GM20000 (cell line): ENCODE data around the gene HMX3.

Experiments used
- DNase-seq: peaks from one replicate; pipeline ENCODE4 v3.0.0; 2012; ENCODE audit warnings: low spot score
- CTCF ChIP-seq: IDR thresholded peaks from 2 replicates; pipeline ENCODE4 v1.5.1; 2012; ENCODE audit warnings: mild to moderate bottlenecking, control low read depth; ENCODE audit errors: extremely low read depth, missing control alignments

The HMX3 gene

GRCh38 chr10:123156078-123156477, 20.3 kb downstream of the HMX3 start:
- DNase-seq = no peak
- TF ChIP-seq CTCF = no peak

DNA sequence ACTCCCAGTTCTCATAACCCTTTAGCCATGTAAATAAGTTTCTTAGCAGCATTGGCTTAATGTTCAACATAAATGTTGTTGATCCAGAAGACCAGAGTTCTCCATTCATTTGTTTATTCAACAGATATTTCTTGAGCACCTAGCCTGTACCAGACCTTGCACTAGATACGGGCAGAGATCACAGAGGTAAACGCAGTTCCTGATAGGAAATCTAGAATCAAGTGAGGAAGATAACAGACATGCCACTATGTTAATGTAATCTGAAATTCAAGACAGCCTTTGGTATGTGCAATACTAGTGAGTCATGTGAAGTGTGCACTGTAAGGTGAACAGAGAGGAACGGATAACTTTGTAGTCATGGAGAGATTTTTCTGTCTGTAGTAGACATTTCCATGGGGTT, 21.4 kb downstream of the HMX3 start:
- no peak for TF ChIP-seq CTCF
- DNase-seq = no peak

DNA sequence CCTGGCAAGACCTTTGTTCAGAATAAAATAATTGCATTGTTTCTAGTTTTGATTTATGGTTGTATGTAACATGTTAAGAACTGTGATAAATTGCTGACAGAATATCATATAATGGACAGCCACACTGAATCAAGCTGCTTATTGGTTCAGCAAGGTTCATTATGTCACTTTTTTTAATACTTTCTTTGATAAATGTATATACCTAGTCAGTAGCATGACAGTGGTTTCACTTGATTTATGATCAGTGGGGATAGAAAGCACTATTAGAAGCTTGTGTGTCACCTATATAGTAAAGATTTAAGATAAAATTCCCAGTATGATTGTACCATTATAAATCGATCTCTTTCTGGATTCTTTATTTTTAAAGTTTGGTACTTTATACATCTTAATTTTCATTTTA, 22.9 kb downstream of the HMX3 start:
- TF ChIP-seq CTCF = no peak
- no peak for DNase-seq

- no peak for TF ChIP-seq CTCF
- no peak for DNase-seq
Measured at GRCh38 chr10:123160311-123160980, 24.7 kb downstream of the HMX3 start.

- no peak for TF ChIP-seq CTCF
- DNase-seq = no peak
Measured at GRCh38 chr10:123164319-123164718, 28.5 kb downstream of the HMX3 start.

DNA sequence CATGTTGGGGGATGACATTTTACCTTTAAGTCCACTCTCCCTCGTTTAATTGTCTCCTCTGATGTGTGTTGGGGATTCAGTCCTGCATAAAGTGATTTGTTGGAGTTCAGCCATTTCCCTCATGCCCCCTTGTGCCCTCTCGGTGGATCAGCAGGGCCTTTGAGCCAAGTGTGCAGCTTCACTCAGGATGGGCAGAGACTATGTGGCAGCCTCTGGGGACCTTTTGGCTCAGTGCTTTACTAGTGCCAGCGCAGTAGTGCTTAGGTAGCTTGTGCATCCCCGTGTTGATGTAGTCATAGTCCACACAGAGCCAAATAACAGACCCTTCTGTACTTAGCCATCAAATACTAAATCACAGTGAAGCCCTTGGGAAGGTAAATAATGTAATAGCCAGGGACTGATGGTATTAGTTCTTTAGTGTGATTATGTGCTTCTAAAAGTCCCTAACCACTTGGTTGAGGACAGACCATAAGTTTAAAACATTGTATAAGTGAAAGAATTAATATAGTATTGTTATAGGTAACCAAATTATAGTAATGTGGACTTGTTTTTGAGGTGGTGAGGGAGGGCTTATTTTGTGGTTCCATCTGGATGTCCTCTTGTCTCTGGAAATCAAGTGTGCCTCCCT, 29.8 kb downstream of the HMX3 start:
- DNase-seq = no peak
- no peak for TF ChIP-seq CTCF

- DNase-seq = no peak
- TF ChIP-seq CTCF = no peak
Measured at GRCh38 chr10:123166618-123167017, 30.8 kb downstream of the HMX3 start.
